B cell (primary cell): ENCODE measurements around the gene LAMA1. TPM values are rescaled to one million over a fixed set of nuclear protein-coding genes. Genes with fewer than 3 reads are reported as not detected.

ENCODE experiments used
- ATAC-seq: fragments of 200-7000 bp; cut with Tn5 transposase; one replicate; pipeline ENCODE4 v1.10.0; 2021; ENCODE audit warnings: low read depth, mild to moderate bottlenecking, moderate number of reproducible peaks, moderate library complexity
- CTCF ChIA-PET: fragments of 350-600 bp; sonication (Branson Sonifier 250); formaldehyde crosslinking; loops from one replicate; lab custom pipeline; 2021; ENCODE audit warnings: antibody characterized with exemption, inconsistent platforms; lab: Charles Lee
- POLR2A ChIA-PET: fragments of 350-600 bp; sonication (Branson Sonifier 250); formaldehyde crosslinking; loops from one replicate; lab custom pipeline; 2021; ENCODE audit warnings: antibody characterized with exemption; lab: Charles Lee
- DNase-seq: peaks from one replicate; pipeline ENCODE4 v3.0.0; 2013
- H2AFZ ChIP-seq: 2 replicates; pipeline ENCODE4 v1.6.1; 2012; ENCODE audit warnings: mild to moderate bottlenecking, low read depth, low read length; ENCODE audit not compliant: insufficient read depth, poor library complexity, severe bottlenecking
- H3K27ac ChIP-seq, 2 donors: 1 replicate in 1 of 2; 2 replicates in 1 of 2; pipeline ENCODE4 v1.5.1; 2012 to 2013; ENCODE audit warnings: low read length in 2 of 2, mild to moderate bottlenecking in 2 of 2, moderate library complexity in 1 of 2
- H3K27me3 ChIP-seq, 4 experiments: fragments of 200-600 bp in 1 of 4; sonication (generic) in 1 of 4; replicated peaks in 1 of 4; 1 replicate in 2 of 4; 2 replicates in 2 of 4; pipeline versions ENCODE4 v1.6.1 to v1.7.0; 2013 to 2016; ENCODE audit warnings: low read length in 3 of 4, mild to moderate bottlenecking in 2 of 4, mixed read lengths in 1 of 4, moderate library complexity in 1 of 4; ENCODE audit not compliant: insufficient read depth in 4 of 4, control insufficient read depth in 3 of 4; ENCODE audit errors: control extremely low read depth in 1 of 4
- H3K36me3 ChIP-seq, 2 experiments: replicated peaks in 1 of 2; 1 replicate in 1 of 2; 2 replicates in 1 of 2; pipeline versions ENCODE4 v1.6.1 to v1.7.1; 2013; ENCODE audit warnings: low read length in 1 of 2; ENCODE audit not compliant: insufficient read depth in 2 of 2, control insufficient read depth in 1 of 2; ENCODE audit errors: control extremely low read depth in 1 of 2, extremely low read depth in 1 of 2
- H3K4me1 ChIP-seq, 2 donors: fragments of 200-600 bp in 1 of 2; sonication (generic) in 1 of 2; 1 replicate in 1 of 2; 2 replicates in 1 of 2; pipeline versions ENCODE4 v1.5.1 to v1.6.1; 2013 to 2017; ENCODE audit warnings: low read length in 2 of 2; ENCODE audit not compliant: control insufficient read depth in 2 of 2, insufficient read depth in 2 of 2
- H3K4me2 ChIP-seq: replicated peaks from 2 replicates; pipeline ENCODE3; 2012; ENCODE audit warnings: mild to moderate bottlenecking, low read depth, low read length; ENCODE audit not compliant: poor library complexity, severe bottlenecking
- H3K4me3 ChIP-seq, 5 experiments: fragments of 200-600 bp in 1 of 5; sonication (generic) in 1 of 5; 1 replicate in 3 of 5; 2 replicates in 2 of 5; pipeline versions ENCODE4 v1.5.1 to v1.7.0; 2011 to 2016; ENCODE audit warnings: low read length in 4 of 5, mild to moderate bottlenecking in 4 of 5, low read depth in 2 of 5, control low read depth in 1 of 5, moderate library complexity in 1 of 5; ENCODE audit not compliant: insufficient read depth in 1 of 5; ENCODE audit errors: control extremely low read depth in 1 of 5, extremely low read depth in 1 of 5
- H3K79me2 ChIP-seq: fragments of 200-600 bp; sonication (generic); one replicate; pipeline ENCODE4 v1.6.0; 2016; ENCODE audit warnings: low read length; ENCODE audit not compliant: control insufficient read depth, insufficient read depth
- H3K9ac ChIP-seq: fragments of 200-600 bp; sonication (generic); 2 replicates; pipeline ENCODE4 v1.6.1; 2017; ENCODE audit warnings: mild to moderate bottlenecking, low read length, moderate library complexity
- H3K9me3 ChIP-seq, 3 donors: one replicate each; pipeline versions ENCODE4 v1.6.1 to v1.7.1; 2013; ENCODE audit warnings: low read length in 2 of 3; ENCODE audit not compliant: control insufficient read depth in 2 of 3, insufficient read depth in 1 of 3; ENCODE audit errors: control extremely low read depth in 1 of 3
- H4K20me1 ChIP-seq: 2 replicates; pipeline ENCODE4 v1.6.0; 2012; ENCODE audit warnings: mild to moderate bottlenecking, low read length; ENCODE audit not compliant: insufficient read depth, control insufficient read depth, poor library complexity, severe bottlenecking
- H3K27ac Mint-ChIP-seq: one replicate; pipeline ENCODE4 v1.8.0; 2021; ENCODE audit warnings: mixed read lengths
- H3K27me3 Mint-ChIP-seq: one replicate; pipeline ENCODE4 v1.8.0; 2021; ENCODE audit warnings: mixed read lengths
- H3K4me1 Mint-ChIP-seq: one replicate; pipeline ENCODE4 v1.8.0; 2021; ENCODE audit warnings: mixed read lengths
- H3K4me3 Mint-ChIP-seq: one replicate; pipeline ENCODE4 v1.8.0; 2021; ENCODE audit warnings: mixed read lengths
- H3K9me3 Mint-ChIP-seq: one replicate; pipeline ENCODE4 v1.8.0; 2022; ENCODE audit warnings: mixed read lengths; ENCODE audit not compliant: insufficient read depth
- EZH2 ChIP-seq: IDR thresholded peaks from 2 replicates; pipeline ENCODE4 v1.6.1; 2012; ENCODE audit warnings: borderline replicate concordance, low read depth, mild to moderate bottlenecking, moderate library complexity, low read length; ENCODE audit not compliant: insufficient read depth, poor library complexity, severe bottlenecking
- WGBS: methylation state at CpG from one replicate; pipeline ENCODE4 v1.1.5; 2013; ENCODE audit warnings: missing lambda C conversion rate; ENCODE audit not compliant: insufficient coverage; 5-methylcytosine and 5-hydroxymethylcytosine counted together
- intact Hi-C: fragments of 100-400 bp; cut with micrococcal nuclease; formaldehyde crosslinking; loops from one replicate; pipeline ENCODE4 v1.10.0; 2022
- polyA plus RNA-seq: library from polyadenylated mRNA; depleted of rRNA; stranded (reverse); fragments of >200 nt; gene quantifications from 2 replicates; pipeline ENCODE4 v1.2.3, GENCODE V29; 2012
- total RNA-seq, 2 donors: library from RNA; stranded (reverse); fragments of 120-200 nt in 1 of 2; gene quantifications; 1 replicate in 1 of 2; 2 replicates in 1 of 2; pipeline versions ENCODE4 v1.2.3 to v1.2.4, GENCODE V29; 2013 to 2022
- TF ChIP-seq, protein P1 (sequence below): fragments of 200-600 bp; IDR thresholded peaks from one replicate; pipeline ENCODE4 v1.8.0; 2022; ENCODE audit warnings: antibody characterized with exemption, mild to moderate bottlenecking

The LAMA1 gene
- total and polyA plus RNA-seq, 2 donors (not counting 1 experiment from before 2014, with no cell fraction given): not detected

DNA sequence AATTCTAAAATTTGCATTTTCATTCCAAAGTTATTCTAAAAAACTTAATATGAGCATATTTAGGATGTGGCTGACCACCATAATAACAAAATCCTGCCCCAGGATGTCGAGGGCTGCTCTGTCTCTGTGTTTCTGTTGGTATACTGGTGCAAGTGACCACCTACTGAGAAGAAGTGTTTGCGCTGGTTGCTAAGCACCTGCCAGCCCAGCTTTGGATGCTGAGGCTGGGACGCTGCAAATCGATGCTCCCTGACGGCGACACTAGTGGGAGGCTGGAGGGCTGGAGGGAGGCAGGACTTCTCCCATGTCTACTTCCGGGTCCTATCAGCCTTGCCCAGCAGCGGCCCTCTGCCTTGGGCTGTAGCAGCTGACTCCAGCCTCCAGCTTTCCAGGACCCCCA lies 45.0 kb downstream of the LAMA1 start:
- no peak overlapping the region for H2AFZ ChIP-seq
- no peak overlapping the region for H3K4me2 ChIP-seq
- Mint-ChIP-seq H3K27ac (no peak overlapping the region), H3K4me1 (no peaks in the 10 kb centered on the region), H3K9me3 (no peaks in the 10 kb centered on the region), H3K4me3 (no peak overlapping the region), H3K27me3 (no peaks in the 10 kb centered on the region)
- H3K79me2 ChIP-seq: no peaks in the 10 kb centered on the region
- H3K27ac ChIP-seq: no peak overlapping the region
- H3K9me3 ChIP-seq: no peaks in the 10 kb centered on the region
- POLR2A ChIA-PET: no interaction called here
- no peaks in the 10 kb centered on the region for H3K27me3 ChIP-seq
- ATAC-seq (no peak), DNase-seq (no peak)
- H3K4me3 ChIP-seq: no peak overlapping the region
- no peaks in the 10 kb centered on the region for H3K36me3 ChIP-seq
- no peak overlapping the region for H3K9ac ChIP-seq
- no peak for TF ChIP-seq EZH2
- H4K20me1 ChIP-seq: no peaks in the 10 kb centered on the region
- H3K4me1 ChIP-seq: no peaks in the 10 kb centered on the region
- WGBS: 75% methylated on average over 2 of the region's 8 CpGs
- intact Hi-C loops: no loop called here
- CTCF ChIA-PET: no interaction called here

DNA sequence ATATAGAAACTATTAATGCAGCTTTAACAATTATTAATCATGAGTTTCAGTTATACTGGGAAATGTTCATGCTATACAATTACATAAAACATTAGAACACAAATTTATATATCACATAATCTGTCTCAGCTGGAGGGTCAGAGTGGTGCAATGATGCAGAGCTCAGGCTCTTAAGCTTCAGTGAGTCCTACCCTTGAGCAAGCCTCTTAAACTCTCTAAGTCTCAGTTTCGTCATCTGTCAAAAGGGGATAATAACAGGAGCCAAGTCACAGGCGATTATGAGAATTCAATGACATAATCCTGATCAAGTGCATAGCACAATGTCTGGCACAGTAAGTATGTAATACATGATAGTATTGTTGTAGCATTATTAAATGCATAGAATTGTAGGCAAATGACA lies 46.0 kb downstream of the LAMA1 start:
- H2AFZ ChIP-seq: no peak overlapping the region
- no peaks in the 10 kb centered on the region for H3K4me1 ChIP-seq
- no peaks in the 10 kb centered on the region for H3K4me1 Mint-ChIP-seq
- no peak overlapping the region for H3K4me2 ChIP-seq
- ATAC-seq: no peak
- no peak for TF ChIP-seq EZH2
- TF ChIP-seq, protein P1, sequence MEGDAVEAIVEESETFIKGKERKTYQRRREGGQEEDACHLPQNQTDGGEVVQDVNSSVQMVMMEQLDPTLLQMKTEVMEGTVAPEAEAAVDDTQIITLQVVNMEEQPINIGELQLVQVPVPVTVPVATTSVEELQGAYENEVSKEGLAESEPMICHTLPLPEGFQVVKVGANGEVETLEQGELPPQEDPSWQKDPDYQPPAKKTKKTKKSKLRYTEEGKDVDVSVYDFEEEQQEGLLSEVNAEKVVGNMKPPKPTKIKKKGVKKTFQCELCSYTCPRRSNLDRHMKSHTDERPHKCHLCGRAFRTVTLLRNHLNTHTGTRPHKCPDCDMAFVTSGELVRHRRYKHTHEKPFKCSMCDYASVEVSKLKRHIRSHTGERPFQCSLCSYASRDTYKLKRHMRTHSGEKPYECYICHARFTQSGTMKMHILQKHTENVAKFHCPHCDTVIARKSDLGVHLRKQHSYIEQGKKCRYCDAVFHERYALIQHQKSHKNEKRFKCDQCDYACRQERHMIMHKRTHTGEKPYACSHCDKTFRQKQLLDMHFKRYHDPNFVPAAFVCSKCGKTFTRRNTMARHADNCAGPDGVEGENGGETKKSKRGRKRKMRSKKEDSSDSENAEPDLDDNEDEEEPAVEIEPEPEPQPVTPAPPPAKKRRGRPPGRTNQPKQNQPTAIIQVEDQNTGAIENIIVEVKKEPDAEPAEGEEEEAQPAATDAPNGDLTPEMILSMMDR: no peak
- no peaks in the 10 kb centered on the region for H4K20me1 ChIP-seq
- intact Hi-C loops: no loop called here
- CTCF ChIA-PET: no interaction called here
- H3K27ac ChIP-seq: no peak overlapping the region
- no peak overlapping the region for H3K9ac ChIP-seq
- no peaks in the 10 kb centered on the region for H3K27me3 ChIP-seq
- DNase-seq: no peak
- H3K36me3 ChIP-seq: no peaks in the 10 kb centered on the region
- WGBS: no CpG with 5 or more reads among the region's 2 CpGs
- no peaks in the 10 kb centered on the region for H3K27me3 Mint-ChIP-seq
- POLR2A ChIA-PET: no interaction called here
- no peak overlapping the region for H3K27ac Mint-ChIP-seq
- H3K4me3 ChIP-seq: no peak overlapping the region
- H3K9me3 Mint-ChIP-seq: no peaks in the 10 kb centered on the region
- no peaks in the 10 kb centered on the region for H3K9me3 ChIP-seq
- no peak overlapping the region for H3K4me3 Mint-ChIP-seq
- no peaks in the 10 kb centered on the region for H3K79me2 ChIP-seq
